Gastrocnemius medialis (tissue), 4 donors: Measurements from ENCODE around the gene RYK. TPM values are rescaled to one million over a fixed set of nuclear protein-coding genes. Genes with fewer than 3 reads are reported as not detected.
A peak's percentile ranks its signal among the peaks of the same experiment; 100 is the strongest.

Source experiments
- ATAC-seq, 2 donors: fragments of 150-250 bp; one replicate each; pipeline ENCODE4 v1.9.1; 2016
- DNase-seq, 2 donors: peaks; one replicate each; pipeline ENCODE4 v3.0.0-alpha.2; 2019
- H3K27ac ChIP-seq, 4 donors: fragments of 200-600 bp; sonication (generic); 1 replicate in 1 of 4; 2 replicates in 3 of 4; pipeline ENCODE4 v1.5.1; 2016 to 2018; ENCODE audit warnings: mild to moderate bottlenecking in 2 of 4, moderate library complexity in 1 of 4
- H3K27me3 ChIP-seq, 3 donors: fragments of 200-600 bp; sonication (generic) in 2 of 3; 1 replicate in 1 of 3; 2 replicates in 2 of 3; pipeline versions ENCODE4 v1.5.1 to v1.6.0; 2016 to 2019; ENCODE audit warnings: mild to moderate bottlenecking in 1 of 3, moderate library complexity in 1 of 3
- H3K36me3 ChIP-seq, 2 donors: fragments of 200-600 bp; sonication (generic) in 1 of 2; one replicate each; pipeline ENCODE4 v1.5.1; 2017 to 2018
- H3K4me1 ChIP-seq, 2 donors: fragments of 200-600 bp; sonication (generic) in 1 of 2; one replicate each; pipeline ENCODE4 v1.5.1; 2016 to 2017; ENCODE audit warnings: mild to moderate bottlenecking in 2 of 2
- H3K4me3 ChIP-seq, 4 donors: fragments of 200-600 bp; sonication (generic) in 3 of 4; 1 replicate in 1 of 4; 2 replicates in 3 of 4; pipeline ENCODE4 v1.5.1; 2016 to 2019; ENCODE audit warnings: mild to moderate bottlenecking in 2 of 4
- H3K9me3 ChIP-seq, 3 donors: fragments of 200-600 bp; sonication (generic) in 2 of 3; 1 replicate in 1 of 3; 2 replicates in 2 of 3; pipeline ENCODE4 v1.5.1; 2016 to 2019
- CTCF ChIP-seq, 5 experiments: fragments of 450-650 bp in 3 of 5; fragments of 200-600 bp in 2 of 5; sonication (generic) in 2 of 5; IDR thresholded peaks in 4 of 5; conservative IDR thresholded peaks in 1 of 5; 1 replicate in 4 of 5; 2 replicates in 1 of 5; pipeline ENCODE4 v1.5.1; 2016 to 2019; ENCODE audit warnings: antibody characterized with exemption in 5 of 5, mild to moderate bottlenecking in 3 of 5, moderate library complexity in 3 of 5
- POLR2A ChIP-seq, 2 donors: fragments of 450-650 bp; IDR thresholded peaks; one replicate each; pipeline ENCODE4 v1.6.1; 2017; ENCODE audit warnings: antibody characterized with exemption in 2 of 2, mild to moderate bottlenecking in 2 of 2, moderate library complexity in 2 of 2
- in situ Hi-C, 4 donors: fragments of 200-750 bp; cut with MboI; loops; one replicate each; pipeline versions ENCODE4 v1.15.0 to v1.8.0; 2017; ENCODE audit warnings: low sequenced_read_pairs in 4 of 4
- intact Hi-C: fragments of 100-400 bp; cut with DNase I; formaldehyde crosslinking; loops from one replicate; pipeline ENCODE4 v1.15.1; 2023; ENCODE audit warnings: low total_unique reads
- total RNA-seq, 4 donors: library from RNA; depleted of rRNA; stranded (reverse); fragments of >200 nt; gene quantifications; one replicate each; pipeline versions ENCODE4 v1.1.0 to v1.2.3, GENCODE V29; 2016

RYK gene
- total RNA-seq, 4 donors from 2014 or later: 25.8 to 42.4 (median 35.0) TPM

GRCh38 chr3:134260987-134261386 lies 10.3 kb upstream of the RYK start:
- ATAC-seq: peak; percentile 77 to 84
- no peaks in the 10 kb centered on the region for H3K36me3 ChIP-seq
- in situ Hi-C loops: no loop called here

DNA sequence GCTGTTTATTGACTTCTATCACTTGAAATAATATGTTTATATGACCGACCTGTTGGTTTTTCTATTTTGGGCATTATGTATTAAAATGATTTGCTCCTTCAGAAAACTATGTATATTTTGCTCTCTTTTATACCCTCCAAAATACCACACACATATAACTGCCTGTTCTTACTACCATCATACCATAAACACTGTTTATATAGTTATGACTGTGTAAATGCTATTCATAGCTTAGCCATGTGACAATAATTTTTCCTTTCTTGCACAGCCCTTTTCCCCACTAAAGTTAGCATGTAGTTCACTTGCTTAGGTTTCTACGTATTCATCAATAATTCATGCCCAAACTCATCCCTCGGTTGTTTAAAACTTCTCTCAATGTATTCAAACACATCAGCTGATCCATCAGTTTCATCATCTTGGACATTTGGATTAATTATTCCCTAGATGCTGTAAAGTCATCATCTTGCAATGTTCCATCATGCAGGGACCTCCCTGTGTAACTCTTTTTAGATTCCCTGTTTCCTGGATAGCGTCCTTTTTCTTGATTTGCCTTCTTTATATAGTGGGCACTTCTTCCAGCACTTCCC lies 8.2 kb upstream of the RYK start:
- intact Hi-C loops (loop anchor here (10.0 kb wide), 1 partner anchor 684 kb away; the partner anchor contains the start of gene CDV3), in situ Hi-C loops (no loop called here)
- H3K9me3 ChIP-seq: no peaks in the 10 kb centered on the region
- TF ChIP-seq POLR2A (IDR thresholded peaks at IDR 0.05): no peak
- TF ChIP-seq CTCF (IDR thresholded peaks at IDR 0.05 in 4 of 5, conservative IDR thresholded peaks at IDR 0.05 in 1 of 5): no peak
- no peaks in the 10 kb centered on the region for H3K4me1 ChIP-seq
- ATAC-seq: no peak
- no peaks in the 10 kb centered on the region for H3K27me3 ChIP-seq
- H3K4me3 ChIP-seq: no peak overlapping the region
- no peaks in the 10 kb centered on the region for H3K36me3 ChIP-seq
- no peak overlapping the region for H3K27ac ChIP-seq
- no peak for DNase-seq

More at GRCh38 chr3:134260987-134261386, 10.3 kb upstream of the RYK start:
- Histone ChIP-seq H3K4me3 (no peak overlapping the region), H3K27ac (peak overlapping the region in 1 of 4 donors; percentile 59), H3K9me3 (no peaks in the 10 kb centered on the region), H3K4me1 (no peaks in the 10 kb centered on the region), H3K27me3 (no peaks in the 10 kb centered on the region)
- intact Hi-C loops: no loop called here
- DNase-seq: peak in 1 of 2 donors; percentile 37
- no peak for TF ChIP-seq CTCF (IDR thresholded peaks at IDR 0.05 in 4 of 5, conservative IDR thresholded peaks at IDR 0.05 in 1 of 5)
- TF ChIP-seq POLR2A (IDR thresholded peaks at IDR 0.05): no peak

GRCh38 chr3:134255404-134255803 lies 4.7 kb upstream of the RYK start:
- no peak for TF ChIP-seq POLR2A (IDR thresholded peaks at IDR 0.05)
- no peak for TF ChIP-seq CTCF (IDR thresholded peaks at IDR 0.05 in 4 of 5, conservative IDR thresholded peaks at IDR 0.05 in 1 of 5)
- in situ Hi-C loops: no loop called here
- Histone ChIP-seq H3K4me1 (no peaks in the 10 kb centered on the region), H3K27ac (no peak overlapping the region), H3K27me3 (no peaks in the 10 kb centered on the region), H3K36me3 (no peaks in the 10 kb centered on the region), H3K4me3 (no peak overlapping the region), H3K9me3 (no peaks in the 10 kb centered on the region)
- intact Hi-C loops: loop anchor here (10.0 kb wide), 1 partner anchor 681 kb away; the partner anchor contains the start of gene CDV3
- ATAC-seq (no peak), DNase-seq (no peak)

- no peak for ATAC-seq
- DNase-seq: no peak
- intact Hi-C loops: loop anchor here (5.0 to 10.0 kb wide), 4 partner anchors 39 to 679 kb away; partner anchors contain the start of gene CDV3
- no peak for TF ChIP-seq POLR2A (IDR thresholded peaks at IDR 0.05)
- no peak for TF ChIP-seq CTCF (IDR thresholded peaks at IDR 0.05 in 4 of 5, conservative IDR thresholded peaks at IDR 0.05 in 1 of 5)
- H3K27ac ChIP-seq: no peak overlapping the region
- no peaks in the 10 kb centered on the region for H3K9me3 ChIP-seq
- no peak overlapping the region for H3K4me3 ChIP-seq
- H3K36me3 ChIP-seq: no peaks in the 10 kb centered on the region
- no peaks in the 10 kb centered on the region for H3K27me3 ChIP-seq
- in situ Hi-C loops: no loop called here
- H3K4me1 ChIP-seq: peaks cover 9 to 12% of the 10 kb centered on the region in 2 donors
Observed at GRCh38 chr3:134253475-134254226, 3.0 kb upstream of the RYK start.
